Stimulated activated naive CD8-positive, alpha-beta T cell treated with anti-CD3 and anti-CD28 coated beads, Interleukin-15, Interleukin-2, amounts not matched to agents 100 U/mL and 50 U/mL, for 24 hours (primary cell): ENCODE data around the gene DPH1.
A peak's percentile ranks its signal among the peaks of the same experiment; 100 is the strongest.

Source experiments
- ATAC-seq: fragments of 150-1000 bp; cut with Tn5 transposase; one replicate; pipeline ENCODE4 v1.10.0; 2021
- DNase-seq: peaks from one replicate; pipeline ENCODE4 v3.0.0; 2021

The DPH1 gene

GRCh38 chr17:2062571-2063183, 32.7 kb downstream of the DPH1 start:
- DNase-seq (no peak), ATAC-seq (no peak)

DNA sequence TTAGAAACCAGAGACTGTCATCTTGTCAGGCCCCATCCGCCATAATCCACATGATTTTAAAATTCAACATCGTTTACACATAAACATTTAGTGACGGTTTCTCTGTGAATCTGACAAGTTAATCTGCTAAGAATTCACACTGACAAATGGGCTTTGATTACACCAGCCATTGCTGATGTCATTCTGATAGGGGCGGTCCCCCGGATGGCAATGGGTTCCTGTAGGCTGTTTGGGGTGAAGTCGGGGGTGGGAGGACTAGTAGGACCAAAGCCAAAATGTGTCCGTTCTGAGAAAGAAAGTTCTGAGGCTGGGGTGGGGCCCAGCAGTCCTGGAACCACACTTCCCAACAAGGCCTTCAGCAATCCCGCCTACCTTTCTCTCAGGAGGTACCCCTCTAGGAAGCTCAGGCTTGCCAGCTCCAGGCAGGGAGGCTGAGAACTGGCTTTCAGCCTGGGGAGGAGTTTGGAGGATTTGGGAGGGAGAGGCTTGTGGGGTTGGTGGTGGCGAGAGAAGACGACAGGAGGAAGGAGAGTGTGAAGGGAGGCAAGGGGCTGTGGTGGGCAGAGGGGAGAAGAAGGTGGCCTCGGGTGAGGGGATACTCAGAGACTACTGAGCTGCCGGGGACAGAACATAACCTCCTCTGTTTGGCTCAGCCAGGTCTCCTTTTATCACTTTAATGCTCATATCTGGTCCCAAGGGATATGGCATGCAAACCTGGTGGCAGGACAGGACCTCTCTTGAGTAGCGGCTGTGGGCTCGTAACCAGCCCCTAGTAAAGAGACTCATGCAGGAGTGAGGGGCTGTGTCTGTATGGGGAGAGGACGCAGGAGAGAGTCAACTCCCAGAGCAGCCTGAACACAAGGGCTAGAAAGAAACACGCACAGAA, 33.6 kb downstream of the DPH1 start:
- ATAC-seq = no peak

DNA sequence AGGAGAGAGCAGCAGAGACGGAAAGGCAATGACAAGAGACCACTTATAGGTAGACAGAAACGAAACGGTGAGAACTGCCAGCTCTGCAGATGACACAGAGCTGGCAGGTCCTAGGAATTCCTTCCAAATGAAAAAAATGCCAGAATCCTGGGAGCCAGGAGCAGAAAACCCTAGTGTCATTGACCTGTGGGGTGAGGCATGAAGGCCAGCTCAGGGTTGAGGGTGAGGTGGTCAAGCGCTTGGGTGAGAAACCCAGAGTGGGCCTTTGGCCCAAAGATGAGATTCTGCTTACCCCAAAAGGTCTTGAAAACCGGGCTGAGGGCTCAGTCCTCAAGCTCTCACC, 34.2 kb downstream of the DPH1 start:
- ATAC-seq (no peak), DNase-seq (no peak)

More for the DNA sequence above, 33.6 kb downstream of the DPH1 start:
- DNase-seq = no peak

DNA sequence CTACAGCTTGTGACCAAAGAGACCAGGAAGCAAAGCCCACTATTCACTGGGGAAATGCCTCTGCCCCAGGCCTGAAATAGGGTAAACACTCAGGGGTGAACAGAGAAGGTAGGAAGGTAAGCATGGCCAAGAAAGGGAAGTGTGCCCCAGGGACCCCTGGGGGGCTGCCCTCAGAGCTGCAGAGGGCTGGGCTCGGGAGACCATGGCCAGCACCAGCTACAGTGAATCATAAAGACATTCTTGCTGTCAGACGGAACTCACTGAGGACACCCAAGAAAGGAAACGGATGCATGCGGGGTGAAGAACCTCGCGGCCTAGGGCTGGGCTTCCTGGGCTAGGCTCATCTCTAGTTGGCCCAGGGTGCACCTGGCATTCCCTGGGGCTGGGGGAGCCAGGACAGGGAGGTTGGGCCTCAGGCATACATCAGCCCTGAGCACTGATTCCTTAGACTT, 34.6 kb downstream of the DPH1 start:
- no peak for ATAC-seq

DNA sequence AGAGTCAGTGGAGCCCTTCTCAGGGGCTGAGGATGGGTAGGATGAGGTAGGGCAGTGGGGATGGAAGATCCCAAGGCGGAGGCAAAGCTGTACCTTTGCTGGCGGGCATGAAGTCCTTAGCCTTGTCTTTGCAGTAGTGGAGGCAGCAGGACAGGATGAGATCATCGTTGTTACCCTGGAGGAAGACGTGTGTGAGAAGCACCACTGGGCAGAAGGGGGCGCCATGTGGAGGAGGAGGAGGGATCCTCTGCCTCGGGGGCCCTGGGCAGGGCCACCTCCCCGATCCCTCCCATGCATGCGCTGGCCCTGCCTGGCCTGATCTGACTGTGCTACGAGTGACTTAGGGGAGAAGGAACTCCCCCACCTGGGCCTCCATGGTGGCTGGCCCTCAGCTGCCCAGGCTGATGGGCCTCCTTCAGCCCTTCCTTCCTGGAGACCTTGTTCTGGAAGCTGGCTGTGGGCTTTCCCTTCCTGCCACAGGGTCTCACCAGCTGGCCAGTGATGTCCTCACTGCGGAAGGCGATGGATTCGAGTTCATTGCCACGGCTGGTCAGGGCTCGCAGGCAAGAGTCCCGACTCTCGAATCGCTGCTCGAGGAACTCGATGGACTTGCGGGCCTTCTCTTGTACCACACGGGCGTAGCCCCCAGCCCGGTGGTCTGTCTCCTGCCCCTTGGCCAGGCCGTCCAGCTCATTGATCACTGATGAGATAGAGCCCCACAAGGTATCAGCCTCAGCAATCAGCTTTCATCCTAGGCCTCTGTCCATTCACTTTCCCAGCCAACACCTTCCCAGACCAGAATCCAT, 35.2 kb downstream of the DPH1 start:
- peak; percentile 57 for ATAC-seq
- peak; percentile 78 for DNase-seq

More for the DNA sequence above, 34.6 kb downstream of the DPH1 start:
- DNase-seq = no peak

GRCh38 chr17:2065949-2066400, 36.0 kb downstream of the DPH1 start:
- DNase-seq (no peak), ATAC-seq (no peak)

- ATAC-seq = no peak
These were observed 37.2 kb downstream of the DPH1 start for GRCh38 chr17:2067048-2067561.

DNA sequence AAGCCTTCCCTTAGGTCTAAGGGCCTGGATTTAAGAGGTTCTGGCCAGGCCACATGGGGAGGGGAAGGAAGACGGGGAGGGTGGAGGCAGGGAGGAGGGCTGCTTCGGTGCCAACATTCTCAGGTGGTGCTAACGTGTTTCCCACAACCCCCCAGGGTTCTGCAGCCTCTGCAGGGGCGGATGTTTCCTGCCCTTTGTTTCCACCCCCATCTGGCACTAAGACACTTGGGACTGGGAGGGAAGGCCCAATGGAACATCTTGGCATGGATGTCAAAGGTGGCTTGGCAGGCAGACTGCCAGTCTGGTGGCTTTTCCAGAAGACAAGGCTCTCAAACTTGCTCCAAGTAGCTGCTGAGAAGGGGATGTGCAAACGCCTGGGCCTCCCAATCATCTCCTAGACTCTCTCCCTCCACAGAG, 37.7 kb downstream of the DPH1 start:
- DNase-seq = no peak
- ATAC-seq = no peak

More at GRCh38 chr17:2067048-2067561, 37.2 kb downstream of the DPH1 start:
- DNase-seq = no peak

DNA sequence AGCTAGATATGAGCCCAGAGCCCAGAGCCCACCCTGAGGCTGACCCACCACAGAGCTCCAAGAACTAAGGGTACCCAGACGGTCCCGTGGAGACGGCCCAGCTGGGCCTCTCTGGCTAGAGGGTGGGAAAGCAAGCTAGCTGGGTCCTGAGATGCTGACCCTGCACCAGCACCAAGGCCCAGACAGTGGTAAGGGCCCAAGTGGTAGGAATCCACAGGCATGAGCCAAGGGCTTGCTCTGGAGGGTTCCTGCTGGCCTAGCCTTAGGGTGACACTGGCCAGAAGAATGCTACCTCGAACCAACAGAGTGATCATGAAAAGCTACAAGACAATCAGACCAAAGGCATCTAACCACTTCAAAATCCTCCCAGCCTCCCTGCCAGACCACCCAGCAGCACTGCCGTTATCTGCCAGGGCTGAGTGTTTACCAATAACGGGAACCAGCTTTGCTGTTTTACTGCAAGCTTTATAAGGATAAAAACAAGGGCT, 38.1 kb downstream of the DPH1 start:
- ATAC-seq (no peak), DNase-seq (no peak)

- peak; percentile 12 for ATAC-seq
- no peak for DNase-seq
These were observed 38.6 kb downstream of the DPH1 start for GRCh38 chr17:2068519-2069051.

- ATAC-seq = peak; percentile 97
- DNase-seq = peak; percentile 74
These were observed 40.5 kb downstream of the DPH1 start for GRCh38 chr17:2070241-2071023.

DNA sequence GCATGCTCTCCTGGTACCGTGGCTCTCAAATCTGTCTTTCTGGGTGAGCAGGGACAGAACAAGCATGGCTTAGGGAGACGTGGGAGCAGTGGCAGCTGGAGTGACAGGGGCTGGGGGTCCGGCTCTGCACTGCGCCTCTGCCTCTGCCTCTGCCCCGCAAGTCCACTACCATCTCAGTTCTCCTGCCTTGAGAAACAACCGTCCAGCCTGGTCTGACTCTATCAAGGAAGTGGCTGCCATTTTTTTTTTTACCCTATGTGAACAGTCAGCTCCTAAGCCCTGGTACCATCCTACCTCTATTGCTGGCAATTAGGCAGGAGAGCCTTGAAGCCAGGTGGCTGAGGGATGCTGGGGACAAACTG, 41.1 kb downstream of the DPH1 start:
- DNase-seq (no peak), ATAC-seq (no peak)

- DNase-seq = no peak
- no peak for ATAC-seq
These were observed 41.7 kb downstream of the DPH1 start for GRCh38 chr17:2071455-2072281.

- ATAC-seq (no peak), DNase-seq (no peak)
These were observed 45.0 kb downstream of the DPH1 start for GRCh38 chr17:2074919-2075318.

- ATAC-seq (no peak), DNase-seq (no peak)
These were observed 45.6 kb downstream of the DPH1 start for GRCh38 chr17:2075336-2076086.

DNA sequence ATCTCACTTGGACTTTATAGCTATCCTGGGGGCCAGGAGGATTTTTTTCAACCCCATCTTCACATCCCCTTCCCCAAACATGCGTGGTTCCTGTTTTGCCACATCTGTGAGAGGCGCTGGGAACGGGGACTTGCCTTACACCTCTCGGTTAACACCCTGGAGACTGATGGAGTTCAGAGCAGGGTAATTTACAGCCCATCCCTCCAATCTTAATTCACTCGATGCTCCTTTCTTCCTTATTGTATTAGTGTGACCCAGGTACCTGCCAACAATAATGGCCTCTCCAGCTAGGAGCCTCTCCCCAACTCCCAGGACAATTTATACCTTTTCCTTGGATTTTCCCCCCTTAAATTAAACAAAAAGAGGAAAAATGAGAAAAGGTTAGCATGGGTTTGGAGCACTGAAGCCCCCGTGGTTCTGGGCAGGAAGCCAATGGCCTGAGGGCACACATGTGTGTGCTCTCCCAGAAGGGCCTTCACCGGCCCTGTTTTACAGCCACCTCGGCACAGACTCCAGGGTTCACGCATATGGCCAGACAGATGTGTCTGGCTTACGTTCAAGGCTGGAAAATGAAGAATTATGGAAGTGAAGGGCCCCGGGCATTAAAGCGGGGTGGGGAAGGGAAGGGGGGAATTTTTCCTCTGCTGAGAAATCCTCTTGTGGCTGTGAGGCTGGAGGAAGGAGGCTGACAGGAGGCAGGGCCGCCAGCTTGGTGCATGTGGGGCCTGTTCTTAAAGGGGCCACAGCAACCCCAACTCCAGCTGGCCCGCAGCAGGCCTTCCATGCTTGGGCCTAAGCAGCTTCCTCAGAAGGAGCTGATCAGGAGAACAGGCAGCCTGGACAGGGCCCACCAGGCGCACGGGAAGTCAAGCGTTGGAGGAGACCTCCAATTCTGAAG, 46.4 kb downstream of the DPH1 start:
- no peak for DNase-seq
- ATAC-seq = no peak

GRCh38 chr17:2077040-2077439, 47.1 kb downstream of the DPH1 start:
- ATAC-seq (no peak), DNase-seq (no peak)

DNA sequence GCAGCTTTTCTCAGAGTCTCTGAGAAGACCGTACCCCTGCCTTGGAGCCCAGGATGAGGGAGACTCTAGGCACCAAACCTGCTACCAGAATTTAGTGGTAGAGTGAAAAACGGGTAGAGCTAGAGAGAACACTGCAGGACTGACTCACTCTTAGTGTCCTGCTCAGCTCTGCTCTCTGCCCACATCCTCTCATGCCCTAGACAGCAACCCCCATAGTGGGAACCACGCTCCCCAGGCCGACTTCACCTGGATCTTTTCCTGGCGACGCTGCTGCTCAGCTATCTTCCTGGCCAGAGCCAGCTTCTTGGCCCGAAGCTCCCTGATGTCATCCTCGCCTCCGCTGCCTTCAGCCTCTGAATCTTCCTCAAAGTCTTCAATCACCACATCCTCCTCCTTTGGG, 51.6 kb downstream of the DPH1 start:
- ATAC-seq (peak; percentile 26), DNase-seq (no peak)
